Spinal cord (tissue), 10 donors: ENCODE data around the gene STAT6. TPM values are rescaled to one million over a fixed set of nuclear protein-coding genes. Genes with fewer than 3 reads are reported as not detected.

Experiments
- DNase-seq, 6 donors: peaks; one replicate each; pipeline versions ENCODE4 v3.0.0 to v3.0.0-alpha.2; 2013 to 2015; ENCODE audit warnings: low spot score in 6 of 6, low read depth in 4 of 6
- H3K27ac ChIP-seq: one replicate; pipeline ENCODE4 v1.5.1; 2013; ENCODE audit warnings: low read depth, low read length, control low read depth
- H3K27me3 ChIP-seq: one replicate; pipeline ENCODE4 v1.6.1; 2013; ENCODE audit warnings: low read length; ENCODE audit not compliant: control insufficient read depth, insufficient read depth
- H3K36me3 ChIP-seq: one replicate; pipeline ENCODE4 v1.6.1; 2013; ENCODE audit warnings: low read length; ENCODE audit not compliant: control insufficient read depth, insufficient read depth
- H3K4me1 ChIP-seq: one replicate; pipeline ENCODE4 v1.6.1; 2013; ENCODE audit warnings: low read length; ENCODE audit not compliant: control insufficient read depth, insufficient read depth
- H3K4me3 ChIP-seq: one replicate; pipeline ENCODE4 v1.5.1; 2013; ENCODE audit warnings: low read depth, low read length, control low read depth
- H3K9me3 ChIP-seq: one replicate; pipeline ENCODE4 v1.6.1; 2013; ENCODE audit warnings: low read length; ENCODE audit not compliant: control insufficient read depth, insufficient read depth
- WGBS: methylation state at CpG from one replicate; pipeline ENCODE4 v1.1.5; 2013; ENCODE audit warnings: missing lambda C conversion rate; ENCODE audit not compliant: insufficient coverage; 5-methylcytosine and 5-hydroxymethylcytosine counted together
- polyA plus RNA-seq, 2 donors: library from polyadenylated mRNA; unstranded; fragments of 120-200 nt; gene quantifications; one replicate each; pipeline ENCODE4 v1.2.1, GENCODE V29; 2013; ENCODE audit not compliant: insufficient read length in 2 of 2
- total RNA-seq, 2 donors: library from RNA; depleted of rRNA in 1 of 2; stranded (reverse); fragments of 120-200 nt in 1 of 2; fragments of >200 nt in 1 of 2; gene quantifications; one replicate each; pipeline versions ENCODE4 v1.2.3 to v1.2.4, GENCODE V29; 2013 to 2014
- donor health status: healthy.

Gene STAT6
- total and polyA plus RNA-seq, 4 donors: 19.7 to 58.0 (median 33.0) TPM

DNA sequence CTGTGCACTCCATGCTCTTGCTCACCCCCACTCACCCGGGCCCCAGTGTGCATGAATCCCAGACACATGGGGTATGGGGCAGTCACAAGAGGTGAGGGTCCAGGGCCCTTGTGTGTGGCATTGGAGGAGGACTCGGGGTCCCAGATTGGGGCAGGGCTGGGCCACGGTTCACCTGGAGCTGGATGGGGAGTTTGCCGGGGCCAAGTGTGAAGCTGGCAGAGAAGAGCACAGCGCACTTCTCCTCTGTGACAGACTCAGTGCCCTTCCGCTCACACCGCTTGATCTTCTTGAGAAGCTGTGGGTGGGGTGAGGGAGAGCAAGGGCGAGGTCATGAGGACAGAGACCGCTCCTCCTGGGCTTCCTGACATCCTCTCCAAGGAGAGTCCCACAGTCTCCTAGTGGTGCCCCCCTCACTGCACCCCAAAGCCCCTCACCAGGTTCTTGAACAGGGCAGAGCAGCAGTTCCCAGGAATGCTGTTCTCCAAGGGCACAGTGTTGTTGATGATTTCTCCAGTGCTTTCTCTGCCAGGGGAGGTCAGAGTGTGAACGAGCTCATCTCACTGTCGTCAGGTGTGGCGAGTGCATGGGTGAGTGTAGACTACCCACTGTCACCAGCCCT is 6.8 kb downstream of the STAT6 start:
- Histone ChIP-seq H3K27ac (no peak overlapping the region), H3K4me3 (no peak overlapping the region), H3K27me3 (no peaks in the 10 kb centered on the region), H3K4me1 (peaks cover 10% of the 10 kb centered on the region), H3K9me3 (no peaks in the 10 kb centered on the region), H3K36me3 (peaks cover 8% of the 10 kb centered on the region)
- DNase-seq: no peak
- WGBS: 92% methylated on average over 6 of the region's 12 CpGs

DNA sequence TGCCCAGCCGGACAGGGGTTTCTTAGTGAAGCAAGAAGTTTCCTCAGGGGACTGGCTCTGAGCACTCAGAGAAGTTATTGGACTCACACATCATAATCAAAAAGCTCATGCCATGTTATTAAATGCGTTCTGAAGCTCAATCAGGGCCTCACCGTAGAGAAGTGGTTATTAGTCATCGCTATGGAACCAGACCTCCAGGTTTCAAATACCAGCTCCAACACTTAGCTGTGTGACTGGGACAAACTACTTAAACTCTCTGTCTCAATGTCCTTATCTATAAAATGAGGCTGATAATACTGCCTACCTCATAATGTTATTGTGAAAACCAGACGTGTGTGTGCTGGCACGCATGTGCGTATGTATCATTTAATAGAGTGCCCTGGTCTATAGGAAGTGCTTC is 7.3 kb downstream of the STAT6 start:
- WGBS: 93% methylated on average over 4 of the region's 7 CpGs
- Histone ChIP-seq H3K4me1 (peaks cover 10% of the 10 kb centered on the region), H3K9me3 (no peaks in the 10 kb centered on the region), H3K36me3 (peaks cover 8% of the 10 kb centered on the region), H3K4me3 (no peak overlapping the region), H3K27ac (no peak overlapping the region), H3K27me3 (no peaks in the 10 kb centered on the region)
- DNase-seq: no peak

DNA sequence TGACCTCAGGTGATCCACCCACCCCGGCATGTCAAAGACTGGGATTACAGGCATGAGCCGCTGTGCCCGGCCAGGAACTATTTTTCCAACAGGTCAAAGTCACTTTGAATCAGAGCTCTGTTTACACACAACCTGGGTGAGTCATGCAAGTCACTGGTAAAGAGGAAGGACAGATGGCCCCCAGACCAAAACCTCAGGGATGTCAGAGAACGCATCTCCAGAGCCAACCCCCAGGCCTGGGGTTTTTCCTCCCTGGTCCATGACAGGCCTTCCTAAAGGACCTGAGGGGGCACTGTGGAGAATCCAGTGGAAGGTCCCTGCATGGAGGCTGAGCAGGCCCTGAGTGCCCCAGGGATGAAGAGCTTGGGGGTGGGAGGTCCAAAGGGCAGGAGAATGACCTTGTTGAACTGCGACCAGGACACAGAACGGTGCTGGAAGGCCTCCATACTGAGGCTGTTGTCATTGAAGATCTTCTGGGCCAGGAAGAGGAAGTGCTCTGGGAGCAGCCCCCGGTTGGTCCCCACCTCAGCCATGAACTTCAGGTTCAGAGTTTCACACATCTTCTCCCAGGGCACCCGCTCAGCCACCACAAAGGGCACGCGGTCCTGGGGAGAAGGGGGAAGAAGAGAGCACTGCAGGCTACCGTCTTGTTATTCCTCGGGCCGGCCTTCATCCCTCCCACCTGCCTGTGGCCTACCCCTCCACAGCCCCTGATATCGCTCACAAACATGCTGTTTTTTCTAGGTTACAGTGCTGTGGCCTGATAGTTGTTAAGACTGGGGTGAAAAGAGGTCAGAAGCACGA is 9.1 kb downstream of the STAT6 start:
- no peak overlapping the region for H3K4me3 ChIP-seq
- 92% methylated on average over 5 of the region's 15 CpGs for WGBS
- peaks cover 8% of the 10 kb centered on the region for H3K36me3 ChIP-seq
- H3K9me3 ChIP-seq: no peaks in the 10 kb centered on the region
- no peak overlapping the region for H3K27ac ChIP-seq
- peaks cover 10% of the 10 kb centered on the region for H3K4me1 ChIP-seq
- DNase-seq: no peak
- no peaks in the 10 kb centered on the region for H3K27me3 ChIP-seq

DNA sequence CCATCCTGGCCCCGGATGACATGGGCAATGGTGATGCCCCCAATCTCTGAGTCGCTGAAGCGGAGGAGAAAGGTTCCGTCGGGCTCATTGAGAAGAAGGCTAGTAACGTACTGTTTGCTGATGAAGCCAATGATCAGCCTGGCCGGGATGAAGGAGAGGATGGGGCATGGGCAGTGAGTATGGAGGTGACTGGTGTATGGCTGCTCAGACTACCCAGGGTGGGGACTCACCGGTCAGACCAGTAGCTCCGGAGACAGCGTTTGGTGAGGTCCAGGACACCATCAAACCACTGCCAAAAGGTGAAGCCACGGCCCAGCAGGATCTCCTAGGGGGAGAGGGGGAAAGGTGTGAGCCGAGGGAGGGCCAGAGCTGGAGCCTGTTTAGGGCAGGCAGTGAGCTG is 11.4 kb downstream of the STAT6 start:
- Histone ChIP-seq H3K36me3 (peaks cover 27% of the 10 kb centered on the region), H3K9me3 (no peaks in the 10 kb centered on the region), H3K27ac (no peak overlapping the region), H3K27me3 (no peaks in the 10 kb centered on the region), H3K4me3 (no peak overlapping the region), H3K4me1 (peaks cover 6% of the 10 kb centered on the region)
- no peak for DNase-seq
- WGBS: 89% methylated on average over 12 of the region's 12 CpGs

DNA sequence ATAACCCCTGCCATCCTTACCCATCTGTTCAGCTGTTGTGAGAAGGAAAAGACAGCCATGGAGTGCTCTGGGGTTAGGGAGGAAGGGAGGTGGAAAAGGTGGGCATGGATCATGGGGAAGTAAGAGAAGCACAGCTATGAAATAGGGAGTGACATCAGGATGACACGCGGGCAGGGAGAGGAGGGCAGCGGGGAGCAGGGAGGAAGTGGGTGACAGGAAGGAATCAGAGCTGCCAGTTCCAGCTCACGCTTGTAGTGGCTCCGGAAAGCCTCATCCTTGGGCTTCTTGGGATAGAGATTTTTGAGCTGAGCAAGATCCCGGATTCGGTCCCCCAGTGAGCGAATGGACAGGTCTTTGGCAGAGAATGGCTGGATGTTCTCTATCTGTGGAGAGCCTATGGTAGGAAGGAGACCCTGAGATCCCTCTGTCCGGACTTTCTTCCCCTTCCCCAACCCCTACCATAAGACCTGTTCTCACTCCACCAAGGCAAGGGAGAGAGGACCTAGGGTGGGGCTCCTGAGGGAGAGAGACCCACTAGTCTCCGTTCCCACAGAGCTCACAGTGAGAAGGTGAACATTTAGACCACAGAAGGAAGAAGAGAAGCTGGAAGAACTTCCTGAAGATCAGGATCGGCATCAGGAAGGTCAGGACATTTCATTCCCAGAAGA is 12.0 kb downstream of the STAT6 start:
- peaks cover 12% of the 10 kb centered on the region for H3K4me1 ChIP-seq
- no peaks in the 10 kb centered on the region for H3K9me3 ChIP-seq
- H3K4me3 ChIP-seq: no peak overlapping the region
- H3K27me3 ChIP-seq: no peaks in the 10 kb centered on the region
- no peak overlapping the region for H3K27ac ChIP-seq
- DNase-seq: no peak
- H3K36me3 ChIP-seq: peaks cover 29% of the 10 kb centered on the region
- 92% methylated on average over 10 of the region's 11 CpGs for WGBS

DNA sequence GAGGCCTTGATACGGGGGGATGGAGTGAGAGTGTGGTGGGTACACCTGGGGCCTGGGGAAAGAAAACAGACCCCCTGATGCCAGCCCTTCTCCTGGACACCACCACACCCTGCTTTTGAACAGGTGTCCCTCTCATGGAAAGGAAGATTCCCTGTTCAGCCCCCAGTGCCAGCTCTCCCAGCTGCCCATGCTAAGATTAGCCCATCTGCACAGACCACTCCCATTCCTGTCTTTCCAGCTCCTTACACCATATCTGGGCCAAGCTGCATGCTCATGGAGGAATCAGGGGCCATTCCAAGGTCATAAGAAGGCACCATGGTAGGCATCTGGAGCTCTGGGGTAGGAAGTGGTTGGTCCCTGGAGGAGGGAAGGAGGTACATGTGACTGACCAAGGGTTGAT is 12.6 kb downstream of the STAT6 start:
- H3K36me3 ChIP-seq: peaks cover 34% of the 10 kb centered on the region
- H3K27ac ChIP-seq: no peak overlapping the region
- WGBS: no CpG with 5 or more reads among the region's 1 CpG
- H3K27me3 ChIP-seq: no peaks in the 10 kb centered on the region
- no peak overlapping the region for H3K4me3 ChIP-seq
- no peak for DNase-seq
- H3K4me1 ChIP-seq: peaks cover 18% of the 10 kb centered on the region
- H3K9me3 ChIP-seq: no peaks in the 10 kb centered on the region

DNA sequence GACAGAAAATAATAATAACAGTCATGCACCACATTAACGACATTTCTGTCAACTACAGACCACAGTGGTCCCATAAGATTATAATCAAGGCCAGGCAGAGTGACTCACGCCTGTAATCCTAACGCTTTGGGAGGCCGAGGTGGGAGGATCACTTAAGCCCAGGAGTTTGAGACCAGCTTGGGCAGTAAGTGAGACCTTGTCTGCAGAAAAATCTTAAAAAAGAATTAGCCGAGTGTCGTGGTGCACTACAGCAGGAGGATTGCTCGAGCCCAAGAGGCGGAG is 13.7 kb downstream of the STAT6 start:
- no peak for DNase-seq
- Histone ChIP-seq H3K27ac (no peak overlapping the region), H3K9me3 (no peaks in the 10 kb centered on the region), H3K27me3 (no peaks in the 10 kb centered on the region), H3K4me1 (peaks cover 26% of the 10 kb centered on the region), H3K4me3 (no peak overlapping the region), H3K36me3 (peaks cover 44% of the 10 kb centered on the region)
- WGBS: 87% methylated on average over 8 of the region's 8 CpGs

DNA sequence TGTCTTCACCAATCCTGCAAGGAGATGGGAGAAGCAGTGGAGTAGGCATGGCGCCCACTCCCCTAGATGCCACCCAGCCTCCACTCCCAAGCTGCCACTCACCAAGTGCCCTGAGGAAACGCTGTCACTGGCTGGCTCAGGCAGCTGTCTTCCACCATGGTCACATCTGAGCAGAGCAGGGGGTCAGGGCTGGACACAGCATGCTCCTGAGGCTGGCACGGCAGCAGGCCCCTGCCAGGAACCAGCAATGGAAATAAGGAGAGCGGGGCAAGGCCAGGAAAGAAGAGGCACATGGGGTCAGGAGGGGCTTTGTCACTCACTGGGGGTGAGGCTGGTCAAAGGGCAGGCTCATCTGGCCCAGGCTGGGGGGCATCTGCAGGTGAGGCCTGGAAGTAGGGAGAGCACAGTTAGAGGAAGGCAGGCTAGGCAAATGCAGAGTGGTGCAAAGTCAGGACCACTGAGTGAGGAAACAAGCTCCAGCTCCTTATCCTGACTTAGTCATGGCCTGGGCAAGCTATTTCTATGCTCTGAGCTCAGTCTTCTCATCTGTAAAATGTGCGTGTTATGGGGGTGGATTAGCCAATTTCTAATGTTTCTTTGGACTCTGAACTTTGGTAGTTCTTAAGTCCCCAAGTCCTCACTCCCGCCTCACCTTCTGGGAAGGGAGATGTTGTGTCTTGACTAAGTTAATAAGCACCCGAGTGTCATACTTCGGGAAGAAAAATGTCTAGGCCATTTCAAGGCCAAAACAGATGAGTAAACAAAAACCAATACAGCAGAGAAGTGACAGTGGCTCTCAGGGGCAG is 14.2 kb downstream of the STAT6 start:
- Histone ChIP-seq H3K4me3 (no peak overlapping the region), H3K27me3 (no peaks in the 10 kb centered on the region), H3K9me3 (no peaks in the 10 kb centered on the region), H3K27ac (no peak overlapping the region), H3K36me3 (peaks cover 50% of the 10 kb centered on the region), H3K4me1 (peaks cover 29% of the 10 kb centered on the region)
- no peak for DNase-seq
- WGBS: 84% methylated on average over 4 of the region's 8 CpGs

DNA sequence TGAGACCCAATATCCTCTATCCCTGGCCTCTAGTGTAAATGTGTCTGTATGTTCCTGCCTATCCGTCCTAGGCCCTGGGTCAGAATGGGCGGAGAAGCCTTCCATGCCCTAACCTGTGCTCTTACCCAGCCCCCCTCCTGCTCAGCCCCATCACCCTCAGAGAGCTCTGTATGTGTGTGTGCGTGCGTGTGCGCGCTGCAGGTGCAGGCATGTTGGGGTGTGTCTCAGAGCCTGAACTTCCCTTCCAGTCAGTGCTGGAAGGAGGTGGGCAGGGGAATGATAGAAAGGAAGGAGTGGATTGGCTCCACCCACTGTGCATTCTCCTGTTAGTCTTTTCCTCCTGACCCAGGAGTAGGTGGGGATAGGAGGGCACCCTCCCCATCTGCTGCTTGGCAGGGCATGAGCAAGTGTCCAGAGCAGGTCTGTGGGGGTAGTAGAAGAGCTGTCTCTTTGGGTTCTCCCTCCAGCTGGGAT is 15.0 kb downstream of the STAT6 start:
- Histone ChIP-seq H3K27ac (no peak overlapping the region), H3K4me3 (no peak overlapping the region), H3K4me1 (peaks cover 37% of the 10 kb centered on the region), H3K9me3 (no peaks in the 10 kb centered on the region), H3K36me3 (peaks cover 58% of the 10 kb centered on the region), H3K27me3 (no peaks in the 10 kb centered on the region)
- no peak for DNase-seq
- WGBS: no CpG with 5 or more reads among the region's 6 CpGs
